Activated T-cell treated with anti-CD3 and anti-CD28 coated beads for 24 hours (primary cell): ENCODE results near the gene MISP.
A peak's percentile ranks its signal among the peaks of the same experiment; 100 is the strongest.
"Not testable (repeated sequence)": the region's sequence is repeated elsewhere in the genome, so short reads cannot be mapped to it uniquely, and the experiment has no call there.

ENCODE experiments used
- DNase-seq: peaks from one replicate; pipeline ENCODE4 v3.0.0-alpha.2; 2020; ENCODE audit warnings: low read depth

MISP gene

GRCh38 chr19:750640-751423 lies at the start of gene MISP:
MISP (plus strand) TSS chr19:751112; CDS start chr19:756947, 5,835 bp downstream.
- no peak for DNase-seq

- DNase-seq, result not testable (repeated sequence)
These were observed 48.1 kb upstream of the MISP start for GRCh38 chr19:702847-703246.

- no peak for DNase-seq
These were observed 47.6 kb upstream of the MISP start for GRCh38 chr19:703329-703650.

GRCh38 chr19:703651-704446 lies 47.1 kb upstream of the MISP start:
- peak; percentile 46 for DNase-seq

- no peak for DNase-seq
These were observed 46.5 kb upstream of the MISP start for GRCh38 chr19:704447-704741.

GRCh38 chr19:708154-709143 lies 42.5 kb upstream of the MISP start, which contains the start of gene PALM:
PALM (plus strand) TSS chr19:708935; CDS start chr19:709147, 212 bp downstream.
- DNase-seq, result no peak

- DNase-seq, result no peak
These were observed 41.5 kb upstream of the MISP start for GRCh38 chr19:709196-709964.

GRCh38 chr19:709965-710571 lies 40.8 kb upstream of the MISP start:
- no peak for DNase-seq

GRCh38 chr19:710767-711166 lies 40.1 kb upstream of the MISP start:
- DNase-seq, result no peak

GRCh38 chr19:711254-711653 lies 39.7 kb upstream of the MISP start:
- DNase-seq, result no peak

- DNase-seq, result no peak
These were observed 35.6 kb upstream of the MISP start for GRCh38 chr19:715347-715746.

- DNase-seq, result no peak
These were observed 32.5 kb upstream of the MISP start for GRCh38 chr19:718251-718951.

GRCh38 chr19:718991-719512 lies 31.9 kb upstream of the MISP start:
- DNase-seq, result no peak

- DNase-seq, result no peak
These were observed 31.1 kb upstream of the MISP start for GRCh38 chr19:719636-720344.

- DNase-seq, result no peak
These were observed 30.4 kb upstream of the MISP start for GRCh38 chr19:720345-721160.

GRCh38 chr19:722553-723101 lies 28.3 kb upstream of the MISP start:
- DNase-seq, result no peak

- no peak for DNase-seq
These were observed 27.7 kb upstream of the MISP start for GRCh38 chr19:723247-723646.

GRCh38 chr19:723714-724113 lies 27.2 kb upstream of the MISP start:
- no peak for DNase-seq
